ENCODE results near the gene STPG2. TPM values are rescaled to one million over a fixed set of nuclear protein-coding genes. Genes with fewer than 3 reads are reported as not detected.

STPG2 gene
- total and polyA plus RNA-seq, 2 of the 4 experiments (the other 2 are of a cell fraction), result not detected

- no peak overlapping the region for H2AK5ac ChIP-seq (ENCODE audit: low read depth, low read length)
- H2BK120ac ChIP-seq (ENCODE audit: low read depth, low read length), result no peak overlapping the region
- H2AK9ac ChIP-seq (replicated peaks; ENCODE audit: low read depth, low read length, poor library complexity), result no peak overlapping the region
- H3K4ac ChIP-seq (ENCODE audit: low read depth, low read length), result no peak overlapping the region
- TF ChIP-seq NFE2L2 (IDR thresholded peaks at IDR 0.05; ENCODE audit: low read depth, low read length) (no peak), BHLHE40 (IDR thresholded peaks at IDR 0.05; ENCODE audit: low read depth, low read length) (no peak), MAZ (IDR thresholded peaks at IDR 0.05; ENCODE audit: borderline replicate concordance, low read depth, low read length) (no peak), FOS (IDR thresholded peaks at IDR 0.05; ENCODE audit: low read depth, low read length) (no peak), SMC3 (IDR thresholded peaks at IDR 0.05; ENCODE audit: low read depth, low read length) (no peak), MXI1 (IDR thresholded peaks at IDR 0.05; ENCODE audit: borderline replicate concordance, low read depth, low read length) (no peak), MAFK (IDR thresholded peaks at IDR 0.05; ENCODE audit: low read depth, low read length) (no peak), ELK1 (IDR thresholded peaks at IDR 0.05; ENCODE audit: borderline replicate concordance, low read depth, low read length) (no peak), RCOR1 (IDR thresholded peaks at IDR 0.05; ENCODE audit: insufficient replicate concordance, low read length) (no peak), CTCF (conservative IDR thresholded peaks at IDR 0.05; ENCODE audit: low read depth, low read length) (no peak)
- H2BK15ac ChIP-seq (ENCODE audit: low read depth, low read length), result no peak overlapping the region
- intact Hi-C loops (cut with micrococcal nuclease), result no loop called here
- no peak overlapping the region for H3K18ac ChIP-seq (ENCODE audit: low read depth, low read length)
- WGBS, 2 experiments (ENCODE audit: extremely low coverage in 2 of 2, insufficient read length in 1 of 2), result no CpG with 5 or more reads among the region's 2 CpGs
- POLR2A ChIA-PET (ENCODE audit: unreplicated experiment), result no interaction called here
- no peak overlapping the region for H2BK5ac ChIP-seq (ENCODE audit: low read depth, low read length, poor library complexity, severe bottlenecking)
- peaks cover 10% of the 10 kb centered on the region; the same call in 1 of the 2 replicates for H3K9me3 ChIP-seq (ENCODE audit: control insufficient read depth, insufficient read depth, low read length)
- in situ Hi-C loops (cut with MboI; ENCODE audit: low sequenced_read_pairs), result no loop called here
- BruUV-seq (replicated peaks), result no TSS peak
- H4K20me1 ChIP-seq (ENCODE audit: insufficient read depth, low read length), result no peaks in the 10 kb centered on the region
- no peak overlapping the region for H2AFZ ChIP-seq (replicated peaks; ENCODE audit: low read length, poor library complexity)
- DNase-seq (no peak), ATAC-seq (ENCODE audit: low read depth) (no peak)
- H3K27ac ChIP-seq (ENCODE audit: insufficient read depth, low read length), result no peak overlapping the region
- no peak overlapping the region for H4K8ac ChIP-seq (ENCODE audit: low read depth in 2 of 2, low read length in 2 of 2)
- dilution Hi-C loops (cut with HindIII; ENCODE audit: low sequenced_read_pairs, unreplicated experiment), result no loop called here
- no peak overlapping the region for H3K4me3 ChIP-seq (ENCODE audit: insufficient read depth, low read depth, low read length)
- H3K9ac ChIP-seq (ENCODE audit: low read depth, low read length), result no peak overlapping the region
- H3K23ac ChIP-seq (ENCODE audit: low read depth, low read length), result no peak overlapping the region
- H3K27me3 ChIP-seq (ENCODE audit: control insufficient read depth, insufficient read depth, low read length), result no peaks in the 10 kb centered on the region
- no peak overlapping the region for H4K91ac ChIP-seq (ENCODE audit: insufficient read depth, low read depth, low read length)
- H3K36me3 ChIP-seq (ENCODE audit: control insufficient read depth, insufficient read depth, low read length), result no peaks in the 10 kb centered on the region
- no peaks in the 10 kb centered on the region for H3K9me1 ChIP-seq (ENCODE audit: insufficient read depth, low read length)
- no peaks in the 10 kb centered on the region for H3K4me1 ChIP-seq (ENCODE audit: control insufficient read depth, insufficient read depth, low read length)
- H3K14ac ChIP-seq (replicated peaks; ENCODE audit: low read depth, low read length), result no peak overlapping the region
- no peak overlapping the region for H3K56ac ChIP-seq (ENCODE audit: extremely low read depth, insufficient read depth, low read length)
- H2BK20ac ChIP-seq (ENCODE audit: low read depth, low read length), result no peak overlapping the region
- no peak overlapping the region for H4K5ac ChIP-seq (ENCODE audit: low read depth, low read length)
- no peak overlapping the region for H3K4me2 ChIP-seq (ENCODE audit: low read depth, low read length)
- CTCF ChIA-PET, result no interaction called here
- no peaks in the 10 kb centered on the region for H3K79me1 ChIP-seq (ENCODE audit: low read depth in 1 of 2, low read length in 2 of 2)
These were observed 489.6 kb downstream of the STPG2 start for GRCh38 chr4:97653701-97654100.
